Erythroblast (primary cell): ENCODE results near the gene STK17B.

Experiments used
- GATA1 ChIP-seq: IDR thresholded peaks from 2 replicates; pipeline ENCODE4 v1.6.1; 2011; ENCODE audit warnings: low read depth, mild to moderate bottlenecking, control low read depth, low read length, moderate library complexity
- POLR2A ChIP-seq: IDR thresholded peaks from 2 replicates; pipeline ENCODE4 v1.6.1; 2011; ENCODE audit warnings: mild to moderate bottlenecking, low read length

GRCh38 chr2:196140213-196140612, 31.2 kb downstream of the STK17B start:
- no peak for TF ChIP-seq POLR2A
- TF ChIP-seq GATA1 = no peak
